HEK293 (cell line): ENCODE measurements around the gene CLDN15.

Source experiments
- CTCF ChIA-PET: fragments of 350-600 bp; formaldehyde crosslinking; extraction: SDS; loops from one replicate; lab custom pipeline; 2021; ENCODE audit warnings: antibody characterized with exemption; lab: Yijun Ruan, JAX
- POLR2A ChIA-PET: fragments of 300-600 bp; formaldehyde crosslinking; extraction: SDS; loops from one replicate; lab custom pipeline; 2020; ENCODE audit warnings: antibody characterized with exemption, inconsistent platforms; lab: Yijun Ruan, JAX
- H3K27ac ChIP-seq: fragments of 200-500 bp; sonication (Bioruptor generic); 2 replicates; pipeline ENCODE4 v1.5.1; 2014; ENCODE audit warnings: low read depth, low read length, control low read depth, inconsistent platforms; ENCODE audit errors: extremely low read depth
- H3K36me3 ChIP-seq, 2 experiments: fragments of 200-500 bp in 1 of 2; sonication (Bioruptor generic) in 1 of 2; 1 replicate in 1 of 2; 2 replicates in 1 of 2; pipeline ENCODE4 v1.5.1; 2014 to 2017; ENCODE audit warnings: inconsistent platforms in 2 of 2, low read length in 2 of 2; ENCODE audit not compliant: control insufficient read depth in 2 of 2, insufficient read depth in 1 of 2
- H3K4me1 ChIP-seq: fragments of 200-500 bp; sonication (Bioruptor generic); 2 replicates; pipeline ENCODE4 v1.5.1; 2014; ENCODE audit warnings: mild to moderate bottlenecking, low read length, inconsistent platforms; ENCODE audit not compliant: control insufficient read depth, insufficient read depth
- H3K4me3 ChIP-seq: 2 replicates; pipeline ENCODE4 v1.5.1; 2011; ENCODE audit warnings: low read depth, mild to moderate bottlenecking, control low read depth, low read length, moderate library complexity
- H3K9me3 ChIP-seq: fragments of 200-500 bp; sonication (Bioruptor generic); 2 replicates; pipeline ENCODE4 v1.5.1; 2014; ENCODE audit warnings: low read depth, low read length, inconsistent platforms; ENCODE audit not compliant: control insufficient read depth, insufficient read depth
- HOXA7 ChIP-seq: sonication (generic); formaldehyde crosslinking; IDR thresholded peaks from 2 replicates; pipeline ENCODE4 v1.8.1; 2022; ENCODE audit warnings: missing genetic modification reagents, borderline replicate concordance
- MYNN ChIP-seq: fragments of 450-650 bp; formaldehyde crosslinking; IDR thresholded peaks from 2 replicates; pipeline ENCODE4 v1.5.1; 2016; ENCODE audit warnings: missing biosample characterization, missing genetic modification characterization, borderline replicate concordance
- PATZ1 ChIP-seq: fragments of 450-650 bp; formaldehyde crosslinking; IDR thresholded peaks from 2 replicates; pipeline ENCODE4 v1.5.1; 2016; ENCODE audit warnings: missing biosample characterization, missing genetic modification characterization
- PRDM4 ChIP-seq: fragments of 450-650 bp; formaldehyde crosslinking; IDR thresholded peaks from 2 replicates; pipeline ENCODE4 v1.5.1; 2017; ENCODE audit warnings: missing biosample characterization, missing genetic modification characterization
- TCF7L2 ChIP-seq: IDR thresholded peaks from 2 replicates; pipeline ENCODE4 v1.6.1; 2011; ENCODE audit warnings: low read depth, mild to moderate bottlenecking, inconsistent platforms, low read length, moderate library complexity, borderline replicate concordance
- ZBTB11 ChIP-seq: fragments of 450-650 bp; formaldehyde crosslinking; conservative IDR thresholded peaks from 2 replicates; pipeline ENCODE4 v1.5.1; 2016; ENCODE audit warnings: low read depth, missing biosample characterization, missing genetic modification characterization
- ZBTB26 ChIP-seq: fragments of 450-650 bp; formaldehyde crosslinking; optimal IDR thresholded peaks from 2 replicates; pipeline ENCODE3; 2016; ENCODE audit warnings: missing biosample characterization, mild to moderate bottlenecking, missing genetic modification characterization
- ZBTB49 ChIP-seq: fragments of 450-650 bp; formaldehyde crosslinking; IDR thresholded peaks from 2 replicates; pipeline ENCODE4 v1.5.1; 2016; ENCODE audit warnings: missing biosample characterization, missing genetic modification characterization, low read depth
- ZNF16 ChIP-seq: fragments of 450-650 bp; formaldehyde crosslinking; IDR thresholded peaks from 2 replicates; pipeline ENCODE4 v1.5.1; 2016; ENCODE audit warnings: low read depth, missing biosample characterization, missing genetic modification characterization
- ZNF221 ChIP-seq: fragments of 450-650 bp; formaldehyde crosslinking; IDR thresholded peaks from 2 replicates; pipeline ENCODE4 v1.5.1; 2017; ENCODE audit warnings: missing biosample characterization, missing genetic modification characterization, borderline replicate concordance
- ZNF341 ChIP-seq: fragments of 450-650 bp; formaldehyde crosslinking; IDR thresholded peaks from 2 replicates; pipeline ENCODE4; 2016; ENCODE audit warnings: low read depth, missing biosample characterization, missing genetic modification characterization
- ZNF394 ChIP-seq: fragments of 450-650 bp; formaldehyde crosslinking; IDR thresholded peaks from 2 replicates; pipeline ENCODE4 v1.5.1; 2016; ENCODE audit warnings: missing biosample characterization, missing genetic modification characterization, mild to moderate bottlenecking, moderate library complexity, borderline replicate concordance
- ZNF510 ChIP-seq: fragments of 450-650 bp; formaldehyde crosslinking; IDR thresholded peaks from 2 replicates; pipeline ENCODE4 v1.5.1; 2018; ENCODE audit warnings: mild to moderate bottlenecking, missing genetic modification characterization, missing biosample characterization; ENCODE audit not compliant: insufficient replicate concordance
- ZNF530 ChIP-seq: fragments of 450-650 bp; formaldehyde crosslinking; IDR thresholded peaks from 2 replicates; pipeline ENCODE4 v1.5.1; 2016; ENCODE audit warnings: low read depth, missing biosample characterization, missing genetic modification characterization
- ZNF549 ChIP-seq: fragments of 450-650 bp; IDR thresholded peaks from 2 replicates; pipeline ENCODE4 v1.5.1; 2018; ENCODE audit warnings: missing biosample characterization, missing genetic modification characterization, mild to moderate bottlenecking, inconsistent platforms, moderate library complexity
- ZNF561 ChIP-seq: fragments of 450-650 bp; IDR thresholded peaks from 2 replicates; pipeline ENCODE4 v1.5.1; 2018; ENCODE audit warnings: missing biosample characterization, missing genetic modification characterization, borderline replicate concordance
- ZNF610 ChIP-seq: fragments of 450-650 bp; formaldehyde crosslinking; IDR thresholded peaks from 2 replicates; pipeline ENCODE4 v1.5.1; 2016; ENCODE audit warnings: missing biosample characterization, missing genetic modification characterization, borderline replicate concordance
- ZNF621 ChIP-seq: fragments of 450-650 bp; formaldehyde crosslinking; IDR thresholded peaks from 2 replicates; pipeline ENCODE4 v1.5.1; 2017; ENCODE audit warnings: missing biosample characterization, missing genetic modification characterization
- ZNF701 ChIP-seq: fragments of 450-650 bp; formaldehyde crosslinking; IDR thresholded peaks from 2 replicates; pipeline ENCODE4 v1.5.1; 2016; ENCODE audit warnings: missing biosample characterization, missing genetic modification characterization
- ZNF792 ChIP-seq: fragments of 450-650 bp; formaldehyde crosslinking; IDR thresholded peaks from 2 replicates; pipeline ENCODE4 v1.5.1; 2016; ENCODE audit warnings: missing biosample characterization, missing genetic modification characterization

Gene CLDN15

GRCh38 chr7:101239951-101240220 lies 2.3 kb upstream of the CLDN15 start:
- POLR2A ChIA-PET: no interaction called here
- Histone ChIP-seq H3K9me3 (no peaks in the 10 kb centered on the region), H3K4me1 (no peaks in the 10 kb centered on the region), H3K36me3 (peaks cover 0 to 45% of the 10 kb centered on the region in 2 experiments; a peak in 2 of 3 replicates), H3K27ac (no peak overlapping the region), H3K4me3 (no peak overlapping the region)
- CTCF ChIA-PET: no interaction called here
- TF ChIP-seq MYNN (tag by site-specific recombination) (no peak), ZBTB11 (tag by site-specific recombination) (no peak), HOXA7 (CRISPR knock-in tag) (no peak), ZBTB49 (tag by site-specific recombination) (no peak), ZBTB26 (tag by site-specific recombination) (no peak), PATZ1 (tag by site-specific recombination) (no peak), ZNF16 (no peak), ZNF530 (tag by site-specific recombination) (no peak), ZNF610 (tag by site-specific recombination) (no peak), TCF7L2 (no peak), ZNF792 (tag by site-specific recombination) (no peak), ZNF394 (tag by site-specific recombination) (no peak), ZNF701 (tag by site-specific recombination) (no peak), ZNF341 (tag by site-specific recombination) (no peak), ZNF549 (tag by site-specific recombination) (no peak), ZNF510 (tag by site-specific recombination) (no peak), PRDM4 (tag by site-specific recombination) (no peak), ZNF221 (tag by site-specific recombination) (no peak), ZNF561 (no peak), ZNF621 (tag by site-specific recombination) (no peak)
